Activated naive CD4-positive, alpha-beta T cell treated with anti-CD3 and anti-CD28 coated beads, Interleukin-2, amount 10 ng/mL, durations not matched to agents 7 days and 5 days (primary cell): Measurements from ENCODE around the gene RHOD.

Source experiments
- CTCF ChIA-PET: fragments of 350-600 bp; sonication (Branson Sonifier 250); formaldehyde crosslinking; loops from one replicate; lab custom pipeline; 2021; ENCODE audit warnings: antibody characterized with exemption; lab: Charles Lee
- DNase-seq: peaks from one replicate; pipeline ENCODE4 v3.0.0-alpha.2; 2020
- H3K27ac Mint-ChIP-seq: one replicate; pipeline ENCODE4 v1.8.0; 2021; ENCODE audit warnings: mild to moderate bottlenecking, moderate library complexity, mixed read lengths
- H3K27me3 Mint-ChIP-seq: one replicate; pipeline ENCODE4 v1.8.0; 2021; ENCODE audit warnings: mild to moderate bottlenecking, mixed read lengths
- H3K36me3 Mint-ChIP-seq: one replicate; pipeline ENCODE4 v1.8.0; 2021; ENCODE audit warnings: mixed read lengths
- H3K4me1 Mint-ChIP-seq: one replicate; pipeline ENCODE4 v1.8.0; 2021; ENCODE audit warnings: mixed read lengths
- H3K4me3 Mint-ChIP-seq: one replicate; pipeline ENCODE4 v1.8.0; 2021; ENCODE audit warnings: mild to moderate bottlenecking, moderate library complexity, mixed read lengths
- H3K9me3 Mint-ChIP-seq: one replicate; pipeline ENCODE4 v1.8.0; 2021; ENCODE audit warnings: mixed read lengths

Gene RHOD

GRCh38 chr11:67058506-67058905, 1.9 kb downstream of the RHOD start:
- CTCF ChIA-PET = interaction anchor here (1.0 kb wide), 1 partner anchor 12 kb away, joined by 3 read pairs; no protein-coding TSS in a partner anchor
- H3K27ac Mint-ChIP-seq = no peak overlapping the region
- peaks cover 67% of the 10 kb centered on the region for H3K27me3 Mint-ChIP-seq
- no peak overlapping the region for H3K4me3 Mint-ChIP-seq
- no peaks in the 10 kb centered on the region for H3K9me3 Mint-ChIP-seq
- H3K36me3 Mint-ChIP-seq = no peaks in the 10 kb centered on the region
- H3K4me1 Mint-ChIP-seq = peaks cover 12% of the 10 kb centered on the region
- no peak for DNase-seq

DNA sequence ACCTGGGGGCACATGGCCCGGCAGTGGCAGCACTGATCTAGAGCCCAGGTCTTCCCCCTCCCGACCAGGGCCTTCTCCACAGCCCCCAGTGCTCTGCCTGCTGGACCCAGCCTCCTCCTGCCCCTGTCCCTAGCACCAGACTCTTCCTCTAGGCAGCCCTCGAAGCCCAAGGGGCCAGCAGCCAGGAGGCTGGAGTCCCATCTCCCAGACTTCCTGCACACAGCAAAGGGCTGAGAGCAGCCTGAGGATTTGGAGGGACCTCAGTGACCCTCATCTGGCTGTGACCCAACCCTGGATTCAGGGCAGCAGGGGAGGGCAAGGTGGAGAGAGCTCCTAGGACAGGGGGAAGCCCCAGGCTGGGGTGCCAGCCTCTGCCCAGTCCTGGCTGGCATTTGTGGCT, 3.0 kb downstream of the RHOD start:
- Mint-ChIP-seq H3K4me1 (peaks cover 12% of the 10 kb centered on the region), H3K36me3 (no peaks in the 10 kb centered on the region), H3K27ac (no peak overlapping the region), H3K27me3 (peaks cover 55% of the 10 kb centered on the region), H3K4me3 (no peak overlapping the region), H3K9me3 (no peaks in the 10 kb centered on the region)
- CTCF ChIA-PET = no interaction called here
- no peak for DNase-seq

DNA sequence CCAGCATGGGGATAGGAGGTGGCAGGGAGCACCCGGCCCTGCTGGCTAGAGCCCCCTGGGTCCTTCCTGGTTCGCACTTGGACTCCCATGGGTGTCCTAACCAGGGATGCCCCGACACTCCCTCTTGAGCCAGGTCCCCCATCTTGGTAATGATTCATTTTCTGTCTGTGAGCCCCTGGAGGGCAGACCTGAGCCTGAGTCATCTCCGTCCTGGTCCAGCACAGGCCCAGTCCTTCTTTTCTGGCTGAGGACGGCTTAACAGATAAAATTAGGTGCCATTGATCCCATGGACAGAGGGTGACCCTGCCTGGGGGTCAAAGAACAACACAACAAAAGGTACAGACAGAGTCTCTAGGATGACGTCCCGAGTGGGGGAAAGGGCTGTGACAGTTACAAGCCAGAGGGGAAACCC, 3.5 kb downstream of the RHOD start:
- Mint-ChIP-seq H3K27me3 (peaks cover 51% of the 10 kb centered on the region), H3K36me3 (no peaks in the 10 kb centered on the region), H3K4me1 (peaks cover 12% of the 10 kb centered on the region), H3K9me3 (no peaks in the 10 kb centered on the region), H3K4me3 (no peak overlapping the region), H3K27ac (no peak overlapping the region)
- CTCF ChIA-PET = interaction anchor here (0.9 kb wide), 1 partner anchor 12 kb away, joined by 3 read pairs; no protein-coding TSS in a partner anchor
- DNase-seq = no peak

- Mint-ChIP-seq H3K9me3 (no peaks in the 10 kb centered on the region), H3K27me3 (peaks cover 29% of the 10 kb centered on the region), H3K36me3 (no peaks in the 10 kb centered on the region), H3K4me3 (no peak overlapping the region), H3K4me1 (no peaks in the 10 kb centered on the region), H3K27ac (no peak overlapping the region)
- CTCF ChIA-PET = no interaction called here
- DNase-seq = no peak
These were observed 6.1 kb downstream of the RHOD start for GRCh38 chr11:67062526-67063373.

GRCh38 chr11:67066333-67066709, 9.7 kb downstream of the RHOD start:
- DNase-seq = no peak
- CTCF ChIA-PET = no interaction called here
- Mint-ChIP-seq H3K27ac (no peak overlapping the region), H3K4me3 (no peak overlapping the region), H3K9me3 (no peaks in the 10 kb centered on the region), H3K4me1 (no peaks in the 10 kb centered on the region), H3K36me3 (no peaks in the 10 kb centered on the region), H3K27me3 (peaks cover 27% of the 10 kb centered on the region)

GRCh38 chr11:67071420-67072284, 15.0 kb downstream of the RHOD start:
- H3K27ac Mint-ChIP-seq = no peak overlapping the region
- H3K4me3 Mint-ChIP-seq = no peak overlapping the region
- peak; percentile 84 for DNase-seq
- peaks cover 42% of the 10 kb centered on the region for H3K27me3 Mint-ChIP-seq
- CTCF ChIA-PET = interaction anchor here (1.0 to 5.1 kb wide), 7 partner anchors 10 to 377 kb away, joined by 3 to 48 read pairs (median 4); partner anchors contain the start of gene RHOD
- H3K9me3 Mint-ChIP-seq = no peaks in the 10 kb centered on the region
- H3K36me3 Mint-ChIP-seq = no peaks in the 10 kb centered on the region
- peaks cover 4% of the 10 kb centered on the region for H3K4me1 Mint-ChIP-seq

DNA sequence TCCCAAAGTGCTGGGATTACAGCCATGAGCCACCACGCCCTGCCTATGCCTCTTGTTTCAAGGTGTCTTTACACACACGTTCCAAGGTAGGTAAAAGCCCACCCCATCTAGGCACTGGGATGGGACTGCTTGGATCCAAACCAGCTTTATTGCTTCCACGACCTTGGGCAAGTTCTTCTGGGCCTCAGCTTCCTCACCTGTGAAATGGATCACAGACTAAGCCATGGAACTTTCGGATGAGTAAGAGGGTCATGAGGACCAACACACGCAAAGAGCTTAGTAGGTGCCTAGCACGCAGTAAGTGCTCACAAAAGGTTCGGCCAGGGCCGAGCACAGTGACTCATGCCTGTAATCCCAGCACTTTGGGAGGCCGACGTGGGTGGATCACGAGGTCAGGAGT, 15.6 kb downstream of the RHOD start:
- DNase-seq = no peak
- H3K27ac Mint-ChIP-seq = no peak overlapping the region
- H3K36me3 Mint-ChIP-seq = no peaks in the 10 kb centered on the region
- peaks cover 4% of the 10 kb centered on the region for H3K4me1 Mint-ChIP-seq
- CTCF ChIA-PET = interaction anchor here (0.7 to 5.1 kb wide), 8 partner anchors 10 to 377 kb away, joined by 3 to 48 read pairs (median 3); partner anchors contain the start of gene RHOD
- no peaks in the 10 kb centered on the region for H3K9me3 Mint-ChIP-seq
- H3K27me3 Mint-ChIP-seq = peaks cover 48% of the 10 kb centered on the region
- no peak overlapping the region for H3K4me3 Mint-ChIP-seq

- CTCF ChIA-PET = interaction anchor here (0.6 to 5.1 kb wide), 4 partner anchors 9 to 244 kb away, joined by 3 to 48 read pairs (median 4); partner anchors contain the start of gene RHOD
- Mint-ChIP-seq H3K27ac (no peak overlapping the region), H3K27me3 (peaks cover 52% of the 10 kb centered on the region), H3K36me3 (no peaks in the 10 kb centered on the region), H3K9me3 (no peaks in the 10 kb centered on the region), H3K4me1 (peaks cover 4% of the 10 kb centered on the region), H3K4me3 (no peak overlapping the region)
- DNase-seq = no peak
These were observed 17.3 kb downstream of the RHOD start for GRCh38 chr11:67073908-67074307.

DNA sequence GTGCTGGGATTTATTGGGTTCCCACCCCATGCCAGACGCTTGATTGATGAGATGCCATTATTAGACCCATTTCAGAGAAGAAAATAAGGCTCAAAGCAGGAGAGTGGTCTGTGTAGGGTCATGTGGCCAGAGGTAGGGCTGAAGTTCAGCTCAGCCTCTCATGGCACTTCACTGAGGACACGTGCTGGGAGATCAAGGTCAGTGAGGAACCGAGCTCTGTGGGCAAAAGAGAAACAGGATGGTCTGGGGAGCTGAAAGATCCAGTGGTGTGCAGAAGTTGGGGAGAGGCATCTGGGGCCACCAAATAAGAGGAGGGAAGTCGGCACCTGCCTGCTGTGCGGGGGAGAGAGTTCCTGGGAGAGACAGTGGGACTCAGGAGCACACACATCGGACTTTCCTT, 19.6 kb downstream of the RHOD start:
- no peaks in the 10 kb centered on the region for H3K36me3 Mint-ChIP-seq
- CTCF ChIA-PET = interaction anchor here (1.6 kb wide), 1 partner anchor 110 kb away, joined by 3 read pairs; no protein-coding TSS in a partner anchor

GRCh38 chr11:67079065-67079705, 22.5 kb downstream of the RHOD start:
- Mint-ChIP-seq H3K4me1 (peaks cover 16% of the 10 kb centered on the region), H3K36me3 (no peaks in the 10 kb centered on the region), H3K4me3 (no peak overlapping the region), H3K27me3 (peaks cover 52% of the 10 kb centered on the region), H3K9me3 (no peaks in the 10 kb centered on the region), H3K27ac (no peak overlapping the region)
- CTCF ChIA-PET = interaction anchor here (0.6 to 1.3 kb wide), 3 partner anchors 16 to 1802 kb away, joined by 3 to 5 read pairs (median 4); no protein-coding TSS in a partner anchor
- DNase-seq = no peak

More for the DNA sequence above, 19.6 kb downstream of the RHOD start:
- peaks cover 41% of the 10 kb centered on the region for H3K27me3 Mint-ChIP-seq
- no peak overlapping the region for H3K27ac Mint-ChIP-seq
- no peak overlapping the region for H3K4me3 Mint-ChIP-seq
- H3K9me3 Mint-ChIP-seq = no peaks in the 10 kb centered on the region
- DNase-seq = no peak
- peaks cover 4% of the 10 kb centered on the region for H3K4me1 Mint-ChIP-seq

GRCh38 chr11:67082071-67082791, 25.6 kb downstream of the RHOD start:
- H3K27ac Mint-ChIP-seq = no peak overlapping the region
- H3K27me3 Mint-ChIP-seq = peaks cover 31% of the 10 kb centered on the region
- H3K4me3 Mint-ChIP-seq = peak overlapping the region; percentile 13
- no peak for DNase-seq
- no peaks in the 10 kb centered on the region for H3K36me3 Mint-ChIP-seq
- H3K9me3 Mint-ChIP-seq = no peaks in the 10 kb centered on the region
- peaks cover 16% of the 10 kb centered on the region for H3K4me1 Mint-ChIP-seq
- CTCF ChIA-PET = interaction anchor here (0.6 to 2.4 kb wide), 17 partner anchors 8 to 300 kb away, joined by 3 to 11 read pairs (median 4); no protein-coding TSS in a partner anchor

DNA sequence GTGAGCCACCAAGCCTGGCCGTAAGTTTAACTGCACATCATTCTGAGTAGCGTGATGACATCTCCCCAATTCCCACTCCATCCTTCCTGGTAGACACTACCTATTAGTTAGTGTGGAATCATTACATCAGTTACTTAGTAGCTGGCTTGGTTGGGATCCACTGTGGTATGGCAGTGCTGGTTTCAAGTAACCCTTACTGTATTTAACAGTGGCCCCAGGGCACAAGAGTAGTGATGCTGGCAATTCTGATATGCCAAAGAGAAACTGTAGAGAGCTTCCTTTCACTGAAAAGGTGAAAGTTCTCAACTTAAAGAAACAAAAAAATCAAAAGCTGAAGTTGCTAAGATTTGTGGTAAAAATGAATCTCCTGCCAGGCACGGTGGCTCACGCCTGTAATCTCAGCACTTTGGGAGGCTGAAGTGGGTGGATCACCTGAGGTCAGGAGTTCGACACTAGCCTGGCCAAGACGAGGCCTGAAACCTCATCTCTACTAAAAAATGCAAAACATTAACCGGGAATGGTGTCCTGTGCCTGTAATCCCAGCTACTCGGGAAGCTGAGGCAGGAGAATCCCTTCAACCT, 27.2 kb downstream of the RHOD start:
- peaks cover 16% of the 10 kb centered on the region for H3K4me1 Mint-ChIP-seq
- CTCF ChIA-PET = interaction anchor here (0.6 to 1.7 kb wide), 4 partner anchors 84 to 234 kb away, joined by 3 to 5 read pairs (median 4); no protein-coding TSS in a partner anchor
- no peak overlapping the region for H3K27ac Mint-ChIP-seq
- peaks cover 20% of the 10 kb centered on the region for H3K27me3 Mint-ChIP-seq
- no peaks in the 10 kb centered on the region for H3K9me3 Mint-ChIP-seq
- DNase-seq = no peak
- no peak overlapping the region for H3K4me3 Mint-ChIP-seq
- H3K36me3 Mint-ChIP-seq = no peaks in the 10 kb centered on the region

GRCh38 chr11:67085617-67086016, 29.0 kb downstream of the RHOD start:
- no peaks in the 10 kb centered on the region for H3K9me3 Mint-ChIP-seq
- CTCF ChIA-PET = interaction anchor here (1.0 kb wide), 1 partner anchor 82 kb away, joined by 3 read pairs; no protein-coding TSS in a partner anchor
- no peak overlapping the region for H3K4me3 Mint-ChIP-seq
- H3K4me1 Mint-ChIP-seq = peaks cover 16% of the 10 kb centered on the region
- no peak for DNase-seq
- peaks cover 17% of the 10 kb centered on the region for H3K27me3 Mint-ChIP-seq
- H3K27ac Mint-ChIP-seq = no peak overlapping the region
- H3K36me3 Mint-ChIP-seq = no peaks in the 10 kb centered on the region
